Chondrocyte (in vitro differentiated cells): Measurements from ENCODE around the gene ETNK2. TPM values are rescaled to one million over a fixed set of nuclear protein-coding genes. Genes with fewer than 3 reads are reported as not detected.

Source experiments
- DNase-seq: peaks from one replicate; pipeline ENCODE4 v3.0.0; 2021; ENCODE audit warnings: mixed read lengths, low spot score
- H3K27ac Mint-ChIP-seq: one replicate; pipeline ENCODE4 v1.8.0; 2021; ENCODE audit warnings: mild to moderate bottlenecking, moderate library complexity, mixed read lengths; ENCODE audit not compliant: unreplicated experiment
- H3K27me3 Mint-ChIP-seq: 2 replicates; pipeline ENCODE4 v1.8.0; 2021; ENCODE audit warnings: low read depth, mixed read lengths
- H3K36me3 Mint-ChIP-seq: 2 replicates; pipeline ENCODE4 v1.8.0; 2021; ENCODE audit warnings: low read depth, mixed read lengths
- H3K4me1 Mint-ChIP-seq: 2 replicates; pipeline ENCODE4 v1.8.0; 2021; ENCODE audit warnings: low read depth, mild to moderate bottlenecking, mixed read lengths
- H3K4me3 Mint-ChIP-seq: one replicate; pipeline ENCODE4 v1.8.0; 2021; ENCODE audit warnings: mild to moderate bottlenecking, moderate library complexity, mixed read lengths; ENCODE audit not compliant: unreplicated experiment
- H3K9me3 Mint-ChIP-seq: 2 replicates; pipeline ENCODE4 v1.8.0; 2021; ENCODE audit warnings: low read depth, mixed read lengths
- total RNA-seq: library from RNA; stranded (reverse); gene quantifications from 3 replicates; pipeline ENCODE4 v1.2.1, GENCODE V29; 2021
- TF ChIP-seq, protein P1 (sequence below): fragments of 200-600 bp; sonication (generic); IDR thresholded peaks from 2 replicates; pipeline ENCODE4 v1.5.0; 2021; ENCODE audit warnings: antibody characterized with exemption, mild to moderate bottlenecking, moderate library complexity

ETNK2 gene
- total RNA-seq, 1 donor from 2014 or later: 10.2 TPM

DNA sequence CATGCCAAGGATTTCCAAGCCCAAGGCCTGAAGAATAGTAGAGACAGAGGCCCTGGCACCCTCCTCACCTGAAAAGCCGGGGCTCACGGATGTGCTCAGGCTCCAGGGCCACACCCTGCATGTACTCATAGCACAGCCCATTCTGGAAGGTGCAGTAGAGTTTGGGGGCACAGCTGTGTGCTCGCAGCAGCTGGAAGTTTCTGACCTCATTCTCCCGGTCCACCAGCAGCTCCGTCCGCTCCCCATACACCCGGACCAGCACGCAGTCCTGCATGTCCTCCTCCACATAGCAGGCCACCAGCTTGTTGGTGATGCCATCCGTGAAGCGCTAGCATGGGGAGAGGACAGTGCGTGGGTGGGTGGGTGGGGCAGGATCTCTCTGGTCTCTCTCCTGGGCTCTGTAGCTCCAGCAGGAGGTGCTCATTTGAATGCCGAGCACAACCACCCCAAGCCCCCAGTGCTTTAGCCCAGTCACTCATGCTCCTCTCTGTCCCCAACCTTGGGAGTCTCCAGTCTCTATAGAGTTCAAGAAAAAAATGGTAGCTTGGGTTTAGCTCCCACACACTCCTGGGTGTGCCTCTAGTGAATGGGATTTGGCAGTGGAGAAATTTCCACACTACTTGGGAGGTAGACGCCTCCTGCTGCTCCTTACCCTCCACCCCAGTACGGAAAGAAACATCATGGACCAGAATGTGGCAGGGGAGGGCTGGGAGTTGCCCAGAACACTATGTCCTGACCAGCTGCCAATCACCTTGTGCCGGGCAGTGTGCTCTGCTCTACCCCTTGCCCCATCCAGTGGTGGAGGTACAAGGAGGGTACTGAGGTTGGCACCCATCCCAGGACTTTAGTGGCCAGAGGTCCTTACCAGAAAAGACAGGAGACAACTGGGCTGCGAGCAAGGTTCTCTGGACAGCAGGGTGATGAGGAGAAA is 1.9 kb downstream of the ETNK2 start:
- H3K4me1 Mint-ChIP-seq: peaks cover 15% of the 10 kb centered on the region
- H3K36me3 Mint-ChIP-seq: peaks cover 1% of the 10 kb centered on the region
- H3K27me3 Mint-ChIP-seq: no peaks in the 10 kb centered on the region
- H3K9me3 Mint-ChIP-seq: no peaks in the 10 kb centered on the region
- TF ChIP-seq, protein P1, sequence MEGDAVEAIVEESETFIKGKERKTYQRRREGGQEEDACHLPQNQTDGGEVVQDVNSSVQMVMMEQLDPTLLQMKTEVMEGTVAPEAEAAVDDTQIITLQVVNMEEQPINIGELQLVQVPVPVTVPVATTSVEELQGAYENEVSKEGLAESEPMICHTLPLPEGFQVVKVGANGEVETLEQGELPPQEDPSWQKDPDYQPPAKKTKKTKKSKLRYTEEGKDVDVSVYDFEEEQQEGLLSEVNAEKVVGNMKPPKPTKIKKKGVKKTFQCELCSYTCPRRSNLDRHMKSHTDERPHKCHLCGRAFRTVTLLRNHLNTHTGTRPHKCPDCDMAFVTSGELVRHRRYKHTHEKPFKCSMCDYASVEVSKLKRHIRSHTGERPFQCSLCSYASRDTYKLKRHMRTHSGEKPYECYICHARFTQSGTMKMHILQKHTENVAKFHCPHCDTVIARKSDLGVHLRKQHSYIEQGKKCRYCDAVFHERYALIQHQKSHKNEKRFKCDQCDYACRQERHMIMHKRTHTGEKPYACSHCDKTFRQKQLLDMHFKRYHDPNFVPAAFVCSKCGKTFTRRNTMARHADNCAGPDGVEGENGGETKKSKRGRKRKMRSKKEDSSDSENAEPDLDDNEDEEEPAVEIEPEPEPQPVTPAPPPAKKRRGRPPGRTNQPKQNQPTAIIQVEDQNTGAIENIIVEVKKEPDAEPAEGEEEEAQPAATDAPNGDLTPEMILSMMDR: no peak
- peak overlapping the region; percentile 43 for H3K4me3 Mint-ChIP-seq
- peak; percentile 88 for DNase-seq
- H3K27ac Mint-ChIP-seq: no peak overlapping the region

DNA sequence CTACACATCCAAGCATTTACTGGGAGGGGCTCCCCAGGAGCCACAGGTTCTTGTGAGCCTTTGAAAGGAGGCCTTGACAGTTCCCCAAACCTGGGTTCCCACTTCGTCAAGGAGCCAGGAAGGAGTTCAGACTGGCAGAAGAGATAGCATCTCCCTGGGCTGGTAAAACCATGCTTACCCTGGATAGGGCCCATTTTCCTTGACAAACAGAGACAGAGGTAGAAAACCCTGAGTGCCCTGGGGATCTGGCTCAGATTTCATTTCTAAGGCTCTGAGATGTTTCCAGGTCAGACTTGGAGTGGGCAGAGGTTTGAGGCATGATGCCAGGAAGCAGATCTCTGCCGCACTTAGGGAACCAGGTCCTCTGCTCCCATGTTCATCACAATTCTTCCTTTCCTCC is 2.7 kb downstream of the ETNK2 start:
- TF ChIP-seq, protein P1: no peak
- H3K27me3 Mint-ChIP-seq: no peaks in the 10 kb centered on the region
- DNase-seq: no peak
- no peak overlapping the region for H3K4me3 Mint-ChIP-seq
- peaks cover 15% of the 10 kb centered on the region for H3K4me1 Mint-ChIP-seq
- H3K9me3 Mint-ChIP-seq: no peaks in the 10 kb centered on the region
- H3K36me3 Mint-ChIP-seq: peaks cover 3% of the 10 kb centered on the region
- no peak overlapping the region for H3K27ac Mint-ChIP-seq

GRCh38 chr1:204147406-204148383 is 4.1 kb downstream of the ETNK2 start:
- H3K9me3 Mint-ChIP-seq: no peaks in the 10 kb centered on the region
- peaks cover 11% of the 10 kb centered on the region for H3K4me1 Mint-ChIP-seq
- no peaks in the 10 kb centered on the region for H3K27me3 Mint-ChIP-seq
- H3K36me3 Mint-ChIP-seq: peaks cover 3% of the 10 kb centered on the region
- TF ChIP-seq, protein P1: no peak
- H3K4me3 Mint-ChIP-seq: no peak overlapping the region
- H3K27ac Mint-ChIP-seq: no peak overlapping the region
- peak; percentile 25 for DNase-seq

GRCh38 chr1:204146965-204147364 is 4.9 kb downstream of the ETNK2 start:
- peak; percentile 64 for DNase-seq
- Mint-ChIP-seq H3K4me3 (no peak overlapping the region), H3K4me1 (peaks cover 11% of the 10 kb centered on the region), H3K27ac (no peak overlapping the region), H3K27me3 (no peaks in the 10 kb centered on the region), H3K36me3 (peaks cover 3% of the 10 kb centered on the region), H3K9me3 (no peaks in the 10 kb centered on the region)
- TF ChIP-seq, protein P1: no peak

DNA sequence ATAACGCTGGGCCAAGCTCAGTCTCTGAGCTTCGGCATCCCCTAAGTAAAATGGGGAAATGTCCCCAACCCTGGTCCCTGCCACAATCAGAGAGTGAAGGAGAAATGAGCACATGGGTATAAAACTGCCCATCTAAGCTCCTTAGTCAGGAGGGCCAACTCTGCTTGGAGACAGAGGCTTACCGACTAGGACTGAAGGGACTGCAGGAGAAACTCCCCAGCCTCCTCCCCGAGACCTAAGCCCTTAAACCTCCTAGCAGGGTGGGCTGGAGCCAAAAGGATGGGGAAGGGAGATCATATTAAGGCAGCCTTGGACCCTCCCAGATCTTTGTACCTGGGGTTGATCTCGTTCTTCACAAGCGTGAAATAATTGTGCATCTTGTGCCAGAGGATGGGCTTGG is 5.5 kb downstream of the ETNK2 start:
- H3K9me3 Mint-ChIP-seq: no peaks in the 10 kb centered on the region
- H3K27me3 Mint-ChIP-seq: no peaks in the 10 kb centered on the region
- TF ChIP-seq, protein P1: no peak
- peaks cover 11% of the 10 kb centered on the region for H3K4me1 Mint-ChIP-seq
- no peak for DNase-seq
- H3K4me3 Mint-ChIP-seq: no peak overlapping the region
- H3K36me3 Mint-ChIP-seq: peaks cover 3% of the 10 kb centered on the region
- no peak overlapping the region for H3K27ac Mint-ChIP-seq
